GM03348 (cell line): ENCODE results near the gene CLDN5.

Source experiments
- DNase-seq: peaks from one replicate; pipeline ENCODE4 v3.0.0; 2012; ENCODE audit warnings: low spot score

The CLDN5 gene

GRCh38 chr22:19522190-19522880, 1.9 kb downstream of the CLDN5 start:
- DNase-seq: no peak

DNA sequence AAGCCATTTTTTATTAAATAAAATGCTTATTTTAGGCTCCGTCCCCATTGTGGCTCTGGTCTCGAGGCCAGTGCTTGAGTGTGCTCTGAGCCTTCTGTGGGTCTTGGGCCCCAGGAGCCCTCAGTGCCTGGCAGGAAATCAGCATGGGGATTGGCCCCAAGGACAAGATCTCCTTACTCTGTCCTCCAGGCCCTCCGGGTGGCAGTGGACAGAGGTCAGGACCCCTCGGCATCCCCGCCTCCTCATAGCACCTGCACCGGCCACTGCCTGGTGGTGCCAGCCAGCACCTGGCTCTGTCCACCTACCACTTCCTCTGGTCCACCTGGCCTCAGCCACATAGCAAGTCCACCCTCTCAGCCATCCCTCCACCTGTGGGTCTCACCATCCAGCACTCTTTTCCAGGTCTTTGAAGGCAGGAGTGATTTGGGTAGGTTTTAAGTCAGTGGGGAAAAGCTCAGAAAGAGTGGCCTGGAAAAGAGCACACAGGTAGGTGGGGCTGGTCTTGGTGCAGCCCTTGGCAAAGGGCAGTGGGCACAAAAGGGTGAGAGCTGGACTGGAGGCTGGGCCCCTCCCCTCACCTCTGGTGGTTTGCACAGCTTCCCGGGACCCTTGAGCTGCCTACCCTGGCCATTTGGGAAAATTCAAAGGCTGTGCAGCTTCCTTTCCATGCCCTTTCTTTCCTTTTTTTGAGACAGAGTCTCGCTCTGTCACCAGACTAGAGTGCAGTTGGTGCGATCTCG, 3.5 kb downstream of the CLDN5 start:
- no peak for DNase-seq

DNA sequence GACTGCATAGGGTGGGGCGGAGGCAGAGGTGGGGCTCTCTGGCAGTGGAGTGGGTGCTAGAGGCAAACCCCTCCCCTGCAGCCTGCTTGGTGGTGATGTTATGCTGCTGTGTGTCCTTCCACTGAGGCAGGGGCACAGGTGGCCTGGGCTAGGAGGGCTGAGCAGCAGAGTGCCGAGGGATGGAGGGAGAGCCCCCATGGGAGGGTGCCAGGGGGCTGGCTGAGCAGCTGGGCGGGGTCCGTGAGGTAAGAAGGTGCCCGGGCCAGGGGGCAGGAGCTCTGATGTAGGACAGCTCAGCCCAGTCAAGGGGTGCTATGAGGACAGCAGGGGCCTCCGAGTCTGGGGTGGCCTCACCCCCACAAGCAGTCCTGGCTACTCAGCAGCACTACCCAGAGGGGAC, 4.2 kb downstream of the CLDN5 start:
- DNase-seq: no peak

DNA sequence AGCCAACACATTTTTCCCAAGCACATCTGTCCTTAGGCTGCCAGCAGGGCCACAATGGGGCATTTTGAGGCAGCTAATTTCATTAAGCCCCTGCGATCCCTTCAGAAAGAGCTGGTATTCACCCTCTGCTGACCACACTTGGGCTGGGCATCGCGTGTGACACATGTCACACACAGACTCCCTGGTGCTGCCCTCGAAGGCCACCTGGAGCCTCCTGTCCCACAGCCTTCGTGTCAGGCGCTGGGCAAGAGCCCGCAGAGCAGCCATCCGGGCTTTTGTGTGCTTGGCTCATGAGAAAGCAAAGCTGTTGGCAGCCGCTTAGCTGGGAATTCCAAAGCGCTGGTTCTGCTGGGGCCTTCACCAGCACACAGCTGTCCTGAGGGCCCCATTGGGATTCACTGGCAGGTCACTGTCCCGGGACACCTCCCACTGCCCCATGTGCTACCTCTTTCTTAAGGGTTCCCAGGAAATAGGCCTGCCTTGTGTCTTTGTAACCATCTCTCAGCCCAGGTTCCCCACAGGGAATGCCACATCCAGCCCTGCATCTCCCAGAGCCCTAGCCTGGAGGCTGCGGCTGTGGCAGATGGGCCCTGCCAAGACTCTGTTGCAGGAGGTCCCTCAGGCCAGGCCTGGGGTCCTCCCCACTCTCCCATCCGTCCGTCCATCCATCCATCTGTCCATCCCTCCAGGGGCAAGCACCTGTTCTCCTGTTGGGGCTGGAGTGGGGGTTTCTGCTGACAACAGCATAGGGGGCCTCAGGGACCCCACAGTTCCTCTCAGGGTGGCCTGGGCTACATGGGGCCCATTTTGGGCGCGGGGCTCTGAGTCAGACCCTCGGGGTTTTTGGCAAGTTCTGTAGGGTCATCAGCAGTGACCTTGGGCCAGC, 4.9 kb downstream of the CLDN5 start:
- no peak for DNase-seq

DNA sequence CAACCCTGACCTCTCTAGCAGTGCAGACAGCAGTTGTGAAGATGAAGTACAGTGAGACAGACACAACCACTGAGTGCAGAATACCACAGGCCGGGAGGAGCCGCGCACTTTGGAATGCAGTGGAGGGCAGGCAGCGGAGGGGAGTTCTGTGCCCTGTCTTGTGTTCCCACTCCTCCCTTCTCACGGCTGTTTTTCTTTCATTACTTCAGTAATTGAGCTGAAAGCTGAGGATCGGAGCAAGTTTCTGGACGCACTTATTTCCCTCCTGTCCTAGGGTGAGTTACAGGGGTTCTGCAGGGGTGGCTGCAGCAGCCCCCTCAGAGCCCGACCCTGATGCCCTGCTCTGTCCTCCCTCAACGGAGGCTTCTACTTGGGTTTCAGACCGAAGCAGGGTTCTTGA, 5.6 kb downstream of the CLDN5 start:
- no peak for DNase-seq

GRCh38 chr22:19517919-19518611, 6.1 kb downstream of the CLDN5 start:
- no peak for DNase-seq

- DNase-seq: no peak
Observed at GRCh38 chr22:19517171-19517500, 7.1 kb downstream of the CLDN5 start.

GRCh38 chr22:19516378-19517170, 7.6 kb downstream of the CLDN5 start:
- DNase-seq: no peak

DNA sequence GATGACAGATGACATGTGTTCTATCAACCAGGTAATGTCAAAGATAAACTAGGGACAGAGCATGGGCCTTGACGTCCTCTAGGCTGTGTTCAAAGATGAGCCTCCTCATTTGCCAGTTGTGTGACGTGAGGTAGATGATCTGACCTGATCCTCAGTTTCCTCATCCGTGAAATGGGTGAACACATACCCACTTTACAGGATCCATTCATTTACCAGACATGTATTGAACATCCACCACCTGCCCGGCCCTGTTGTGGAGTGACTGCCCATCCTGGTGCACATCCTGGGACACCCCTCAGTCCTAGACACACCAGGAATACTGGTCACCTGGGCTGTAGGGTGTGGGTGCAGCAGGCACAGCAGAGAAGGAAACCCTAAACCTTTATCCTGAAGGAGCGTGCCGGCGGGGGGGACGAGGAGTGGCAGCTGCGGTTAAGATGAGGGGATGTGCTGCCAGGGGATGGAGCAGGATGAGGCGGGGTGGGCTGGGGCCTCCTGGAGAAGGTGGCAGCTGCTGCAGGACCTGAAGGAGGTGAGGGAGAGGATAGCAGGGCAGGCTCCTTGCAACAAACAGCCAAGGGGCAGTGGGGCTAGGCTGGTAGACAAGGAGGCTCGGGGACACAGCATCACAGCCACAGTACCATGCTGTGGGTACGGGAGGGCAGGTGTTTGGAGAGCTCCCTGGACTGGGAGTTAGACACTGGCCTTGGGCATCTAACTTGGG, 8.4 kb downstream of the CLDN5 start:
- DNase-seq: no peak

GRCh38 chr22:19514831-19515565, 9.2 kb downstream of the CLDN5 start:
- DNase-seq: no peak

GRCh38 chr22:19513823-19514222, 10.4 kb downstream of the CLDN5 start:
- no peak for DNase-seq

DNA sequence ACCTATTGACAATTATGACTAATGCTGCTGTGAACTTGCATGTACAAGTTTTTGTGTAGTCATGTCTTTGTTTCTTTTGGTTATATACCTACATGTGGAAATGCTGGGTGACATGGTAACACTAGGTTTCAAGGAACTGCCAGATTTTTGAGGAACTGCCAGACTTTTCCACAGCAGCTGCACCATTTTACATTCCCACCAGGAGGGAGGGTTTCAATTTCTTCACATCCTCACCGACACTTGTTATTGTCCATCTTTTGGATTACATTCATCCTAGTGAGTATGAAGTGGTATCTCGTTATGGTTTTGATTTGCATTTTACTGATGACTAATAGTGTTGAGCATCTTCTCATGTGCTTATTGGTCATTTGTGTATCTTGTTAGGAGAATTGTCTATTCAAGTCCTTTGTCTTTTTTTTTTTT, 13.3 kb downstream of the CLDN5 start:
- no peak for DNase-seq

DNA sequence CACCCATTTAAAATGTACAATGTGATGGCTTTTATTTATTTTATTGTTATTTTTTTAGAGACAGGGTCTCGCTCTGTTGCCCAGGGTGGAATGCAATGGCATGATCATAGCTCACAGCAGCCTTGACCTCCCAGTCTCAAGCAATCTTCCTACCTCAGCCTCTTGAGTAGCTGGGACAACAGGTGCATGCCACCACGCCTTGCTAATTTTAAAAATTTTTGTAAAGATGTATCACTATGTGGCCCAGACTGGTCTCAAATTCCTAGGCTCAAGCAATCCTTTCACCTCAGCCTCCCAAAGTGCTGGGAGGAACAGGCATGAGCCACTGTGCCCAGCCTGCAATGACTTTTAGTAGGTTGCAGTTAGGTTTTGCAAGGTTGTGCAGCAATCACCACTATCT, 14.3 kb downstream of the CLDN5 start:
- DNase-seq: no peak

DNA sequence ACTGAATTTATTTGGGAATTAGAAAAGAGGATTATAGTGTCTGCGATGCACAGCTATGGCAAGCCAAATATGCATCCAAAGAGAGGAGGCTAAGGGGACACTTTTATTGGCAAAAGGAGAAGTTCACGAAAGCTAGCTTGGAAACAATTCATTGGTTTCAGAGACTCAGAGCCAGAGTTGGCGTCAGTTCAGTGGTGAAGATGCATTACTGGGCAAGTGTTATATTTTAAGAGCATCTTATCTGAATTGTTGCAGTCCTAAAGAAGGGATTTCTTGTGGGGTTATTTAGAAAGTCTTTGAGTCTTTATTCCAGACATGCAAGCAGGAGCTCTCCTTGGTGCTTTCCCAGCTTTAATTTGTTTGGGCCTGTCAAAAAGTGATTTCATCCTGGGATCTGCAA, 15.0 kb downstream of the CLDN5 start:
- no peak for DNase-seq

- DNase-seq: no peak
Observed at GRCh38 chr22:19508024-19508776, 16.0 kb downstream of the CLDN5 start.

DNA sequence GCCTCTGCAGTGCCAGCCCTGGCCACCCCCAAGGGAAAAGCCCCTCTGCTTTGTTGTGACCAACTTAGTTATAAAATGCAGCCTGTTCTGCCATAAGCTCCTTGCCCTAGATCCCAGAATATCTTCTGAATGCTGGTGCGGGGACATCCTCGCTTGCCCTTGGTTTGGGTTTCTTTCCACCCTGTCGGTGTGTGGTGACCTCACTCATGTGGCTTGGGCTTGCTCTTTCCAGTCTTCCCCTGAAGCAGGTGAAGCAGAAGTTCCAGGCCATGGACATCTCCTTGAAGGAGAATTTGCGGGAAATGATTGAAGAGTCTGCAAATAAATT, 16.7 kb downstream of the CLDN5 start:
- DNase-seq: no peak

GRCh38 chr22:19506212-19506611, 18.0 kb downstream of the CLDN5 start:
- DNase-seq: no peak

- no peak for DNase-seq
Observed at GRCh38 chr22:19505735-19506126, 18.5 kb downstream of the CLDN5 start.

DNA sequence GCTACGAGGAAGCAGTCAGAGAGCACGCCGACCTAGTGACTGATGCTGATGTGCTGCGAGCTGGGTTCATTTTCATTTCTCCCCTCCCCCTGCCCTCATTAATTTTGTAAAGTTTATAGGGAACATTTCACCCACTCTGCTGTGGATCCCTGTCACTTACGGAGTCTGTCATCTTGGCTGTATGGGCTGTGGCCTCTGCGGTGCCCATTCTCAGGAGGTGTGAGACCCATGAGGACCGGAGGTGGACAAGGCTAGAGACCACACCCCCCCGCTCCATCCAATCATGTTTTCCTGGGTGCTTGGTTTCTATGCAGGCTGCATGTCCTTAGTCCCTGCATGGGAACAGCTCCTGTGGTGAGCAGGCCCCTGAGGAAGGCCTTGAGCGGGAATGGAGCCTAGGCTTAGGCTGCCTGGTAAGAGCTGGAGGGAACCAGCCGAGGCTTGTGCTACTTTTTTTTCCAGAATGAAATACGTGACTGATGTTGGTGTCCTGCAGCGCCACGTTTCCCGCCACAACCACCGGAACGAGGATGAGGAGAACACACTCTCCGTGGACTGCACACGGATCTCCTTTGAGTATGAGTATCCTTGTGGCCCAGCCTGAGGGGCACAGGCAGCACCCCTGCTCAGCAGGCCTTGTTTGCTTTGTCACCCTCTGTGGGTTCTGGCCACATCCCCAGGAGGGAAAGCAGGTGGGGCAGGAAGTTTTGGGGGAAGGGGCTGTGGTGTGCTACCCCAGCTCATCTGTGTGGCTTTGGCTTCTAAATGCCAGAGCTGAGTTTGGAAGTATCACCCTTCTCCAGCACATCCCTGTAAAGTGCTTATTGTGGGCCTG, 19.1 kb downstream of the CLDN5 start:
- no peak for DNase-seq
